WTC11 (cell line): ENCODE measurements around the gene HLCS. TPM values are rescaled to one million over a fixed set of nuclear protein-coding genes. Genes with fewer than 3 reads are reported as not detected.

Experiments
- ATAC-seq: fragments of 200-7000 bp; cut with Tn5 transposase; 2 replicates; pipeline ENCODE4 v1.10.0; 2021; ENCODE audit warnings: mild to moderate bottlenecking, moderate library complexity
- CTCF ChIA-PET: fragments of 300-600 bp; sonication (Branson Sonifier 250); formaldehyde crosslinking; loops from one replicate; lab custom pipeline; 2021; ENCODE audit warnings: antibody characterized with exemption; lab: Charles Lee
- POLR2A ChIA-PET: fragments of 350-600 bp; sonication (Branson Sonifier 250); formaldehyde crosslinking; loops from one replicate; lab custom pipeline; 2021; ENCODE audit warnings: antibody characterized with exemption; lab: Charles Lee
- DNase-seq: peaks from one replicate; pipeline ENCODE4 v3.0.0; 2021; ENCODE audit warnings: low spot score
- H3K27ac Mint-ChIP-seq: 2 replicates; pipeline ENCODE4 v1.8.0; 2021; ENCODE audit warnings: mixed read lengths
- H3K27me3 Mint-ChIP-seq: 2 replicates; pipeline ENCODE4 v1.8.0; 2021; ENCODE audit warnings: low read depth, mild to moderate bottlenecking, moderate library complexity, mixed read lengths
- H3K36me3 Mint-ChIP-seq: 2 replicates; pipeline ENCODE4 v1.8.0; 2021; ENCODE audit warnings: mixed read lengths
- H3K4me1 Mint-ChIP-seq: 2 replicates; pipeline ENCODE4 v1.8.0; 2022; ENCODE audit warnings: mixed read lengths
- H3K4me3 Mint-ChIP-seq: 2 replicates; pipeline ENCODE4 v1.8.0; 2021; ENCODE audit warnings: mild to moderate bottlenecking, moderate library complexity, mixed read lengths
- H3K9me3 Mint-ChIP-seq: 2 replicates; pipeline ENCODE4 v1.8.0; 2021; ENCODE audit warnings: mixed read lengths
- ATF1 ChIP-seq: sonication (generic); formaldehyde crosslinking; IDR thresholded peaks from 2 replicates; pipeline ENCODE4 v1.8.1; 2023; ENCODE audit warnings: mild to moderate bottlenecking, moderate library complexity, missing genetic modification reagents
- ELF4 ChIP-seq: sonication (generic); formaldehyde crosslinking; IDR thresholded peaks from 2 replicates; pipeline ENCODE4 v1.8.1; 2022; ENCODE audit warnings: low read depth, mild to moderate bottlenecking, moderate library complexity, missing genetic modification reagents
- EMX1 ChIP-seq: fragments of 250-450 bp; sonication (Bioruptor Pico); IDR thresholded peaks from 2 replicates; pipeline ENCODE4 v1.8.0; 2021; ENCODE audit warnings: mild to moderate bottlenecking
- FOXJ3 ChIP-seq: sonication (generic); formaldehyde crosslinking; IDR thresholded peaks from 2 replicates; pipeline ENCODE4 v1.9.0; 2021; ENCODE audit warnings: missing genetic modification reagents, mild to moderate bottlenecking, borderline replicate concordance
- FOXK1 ChIP-seq: sonication (generic); formaldehyde crosslinking; IDR thresholded peaks from 2 replicates; pipeline ENCODE4 v1.8.0; 2022; ENCODE audit warnings: mild to moderate bottlenecking, moderate library complexity, missing genetic modification reagents
- JAZF1 ChIP-seq: fragments of 250-450 bp; sonication (Bioruptor Pico); IDR thresholded peaks from 2 replicates; pipeline ENCODE4 v1.9.0; 2021; ENCODE audit warnings: moderate library complexity, mild to moderate bottlenecking, inconsistent platforms
- JUN ChIP-seq: sonication (generic); formaldehyde crosslinking; IDR thresholded peaks from 2 replicates; pipeline ENCODE4 v1.8.0; 2023; ENCODE audit warnings: mild to moderate bottlenecking, missing genetic modification reagents
- KAT7 ChIP-seq: sonication (generic); formaldehyde crosslinking; IDR thresholded peaks from 2 replicates; pipeline ENCODE4 v1.8.1; 2023; ENCODE audit warnings: missing genetic modification reagents, mild to moderate bottlenecking, borderline replicate concordance
- MYBL2 ChIP-seq: sonication (generic); formaldehyde crosslinking; IDR thresholded peaks from 2 replicates; pipeline ENCODE4 v1.8.1; 2023; ENCODE audit warnings: mild to moderate bottlenecking, moderate library complexity, missing genetic modification reagents
- NFATC4 ChIP-seq: fragments of 250-450 bp; sonication (Bioruptor Pico); IDR thresholded peaks from 2 replicates; pipeline ENCODE4 v1.9.0; 2021; ENCODE audit warnings: mild to moderate bottlenecking
- NFYB ChIP-seq: sonication (generic); formaldehyde crosslinking; conservative IDR thresholded peaks from 2 replicates; pipeline ENCODE4 v1.8.0; 2022; ENCODE audit warnings: low read depth, missing genetic modification reagents
- NR2C2 ChIP-seq: sonication (generic); formaldehyde crosslinking; IDR thresholded peaks from 2 replicates; pipeline ENCODE4 v1.8.0; 2022; ENCODE audit warnings: mild to moderate bottlenecking, missing genetic modification reagents
- RELA ChIP-seq: sonication (generic); formaldehyde crosslinking; IDR thresholded peaks from 2 replicates; pipeline ENCODE4 v1.8.1; 2022; ENCODE audit warnings: missing genetic modification reagents, mild to moderate bottlenecking, borderline replicate concordance
- ZNF396 ChIP-seq: fragments of 250-450 bp; sonication (Bioruptor Pico); IDR thresholded peaks from 2 replicates; pipeline ENCODE4 v1.8.0; 2021; ENCODE audit warnings: mild to moderate bottlenecking, moderate library complexity, borderline replicate concordance
- ZNF423 ChIP-seq: fragments of 250-450 bp; sonication (Bioruptor Pico); IDR thresholded peaks from 2 replicates; pipeline ENCODE4 v2.1.2; 2022; ENCODE audit warnings: mild to moderate bottlenecking, moderate library complexity
- ZNF671 ChIP-seq: fragments of 250-450 bp; sonication (Bioruptor Pico); IDR thresholded peaks from 2 replicates; pipeline ENCODE4 v1.8.0; 2021; ENCODE audit warnings: mild to moderate bottlenecking
- total RNA-seq: library from RNA; stranded (reverse); gene quantifications from 3 replicates; pipeline ENCODE4 v1.2.3, GENCODE V29; 2021
- TF ChIP-seq, protein P1 (sequence below): fragments of 250-450 bp; sonication (Bioruptor Pico); IDR thresholded peaks from 2 replicates; pipeline ENCODE4 v1.9.0; 2021; ENCODE audit warnings: moderate library complexity, mild to moderate bottlenecking, inconsistent platforms, borderline replicate concordance
- TF ChIP-seq, protein P2 (sequence below): sonication (generic); formaldehyde crosslinking; IDR thresholded peaks from 2 replicates; pipeline ENCODE4 v1.8.0; 2022; ENCODE audit warnings: mild to moderate bottlenecking, missing genetic modification reagents
- TF ChIP-seq, protein P3 (sequence below): sonication (generic); formaldehyde crosslinking; IDR thresholded peaks from 2 replicates; pipeline ENCODE4 v1.8.1; 2022; ENCODE audit warnings: low read depth, missing genetic modification reagents, borderline replicate concordance
- TF ChIP-seq, protein P4 (sequence below): fragments of 250-450 bp; sonication (Bioruptor Pico); IDR thresholded peaks from 2 replicates; pipeline ENCODE4 v1.8.0; 2021; ENCODE audit warnings: mild to moderate bottlenecking
- TF ChIP-seq, protein P5 (sequence below): sonication (generic); formaldehyde crosslinking; IDR thresholded peaks from 2 replicates; pipeline ENCODE4 v1.8.0; 2022; ENCODE audit warnings: mild to moderate bottlenecking, missing genetic modification reagents
- TF ChIP-seq, protein P6 (sequence below): sonication (generic); formaldehyde crosslinking; IDR thresholded peaks from 2 replicates; pipeline ENCODE4 v1.8.0; 2022; ENCODE audit warnings: mild to moderate bottlenecking, missing genetic modification reagents
- TF ChIP-seq, protein P7 (sequence below): sonication (generic); formaldehyde crosslinking; IDR thresholded peaks from 2 replicates; pipeline ENCODE4 v1.8.0; 2022; ENCODE audit warnings: mild to moderate bottlenecking, missing genetic modification reagents
- TF ChIP-seq, protein P8 (sequence below): sonication (generic); formaldehyde crosslinking; IDR thresholded peaks from 2 replicates; pipeline ENCODE4 v1.8.1; 2022; ENCODE audit warnings: low read depth, mild to moderate bottlenecking, moderate library complexity, missing genetic modification reagents, borderline replicate concordance

The HLCS gene
- total RNA-seq, 1 experiment from 2014 or later, result 9.3 TPM

DNA sequence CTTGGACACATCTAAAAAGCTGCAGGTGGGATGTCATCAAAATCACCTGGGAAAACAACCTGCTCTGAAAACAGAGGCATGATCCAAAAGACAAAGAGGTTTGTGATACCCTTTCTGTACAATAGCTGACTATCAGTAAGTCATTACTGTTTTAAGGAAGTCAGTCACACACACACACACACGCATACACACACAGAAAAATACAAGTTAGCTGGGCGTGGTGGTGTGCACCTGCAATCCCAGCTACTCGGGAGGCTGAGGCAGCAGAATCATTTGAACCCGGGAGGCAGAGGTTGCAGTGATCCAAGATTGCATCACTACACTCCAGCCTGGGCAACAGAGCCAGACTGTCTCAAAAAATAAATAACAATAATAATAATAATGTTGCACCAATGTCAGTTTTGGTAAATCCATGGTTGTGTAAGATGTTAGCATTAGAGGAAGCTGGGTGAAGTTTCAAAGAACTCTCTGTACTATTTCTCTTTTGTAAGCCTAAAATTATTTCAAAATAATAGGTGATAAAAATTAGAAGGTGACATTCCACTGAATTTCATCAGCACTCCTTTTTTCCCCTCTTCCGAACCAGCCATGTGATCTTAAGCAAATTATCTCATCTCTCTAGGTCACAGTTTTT, 9.9 kb upstream of the HLCS start (continued):
- TF ChIP-seq, protein P1, sequence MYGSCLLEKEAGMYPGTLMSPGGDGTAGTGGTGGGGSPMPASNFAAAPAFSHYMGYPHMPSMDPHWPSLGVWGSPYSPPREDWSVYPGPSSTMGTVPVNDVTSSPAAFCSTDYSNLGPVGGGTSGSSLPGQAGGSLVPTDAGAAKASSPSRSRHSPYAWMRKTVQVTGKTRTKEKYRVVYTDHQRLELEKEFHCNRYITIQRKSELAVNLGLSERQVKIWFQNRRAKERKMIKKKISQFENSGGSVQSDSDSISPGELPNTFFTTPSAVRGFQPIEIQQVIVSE (CRISPR knock-in tag), result no peak
- TF ChIP-seq ZNF671 (CRISPR knock-in tag) (no peak), KAT7 (CRISPR knock-in tag) (no peak), FOXJ3 (CRISPR knock-in tag) (no peak), ATF1 (no peak)
- TF ChIP-seq, protein P2, sequence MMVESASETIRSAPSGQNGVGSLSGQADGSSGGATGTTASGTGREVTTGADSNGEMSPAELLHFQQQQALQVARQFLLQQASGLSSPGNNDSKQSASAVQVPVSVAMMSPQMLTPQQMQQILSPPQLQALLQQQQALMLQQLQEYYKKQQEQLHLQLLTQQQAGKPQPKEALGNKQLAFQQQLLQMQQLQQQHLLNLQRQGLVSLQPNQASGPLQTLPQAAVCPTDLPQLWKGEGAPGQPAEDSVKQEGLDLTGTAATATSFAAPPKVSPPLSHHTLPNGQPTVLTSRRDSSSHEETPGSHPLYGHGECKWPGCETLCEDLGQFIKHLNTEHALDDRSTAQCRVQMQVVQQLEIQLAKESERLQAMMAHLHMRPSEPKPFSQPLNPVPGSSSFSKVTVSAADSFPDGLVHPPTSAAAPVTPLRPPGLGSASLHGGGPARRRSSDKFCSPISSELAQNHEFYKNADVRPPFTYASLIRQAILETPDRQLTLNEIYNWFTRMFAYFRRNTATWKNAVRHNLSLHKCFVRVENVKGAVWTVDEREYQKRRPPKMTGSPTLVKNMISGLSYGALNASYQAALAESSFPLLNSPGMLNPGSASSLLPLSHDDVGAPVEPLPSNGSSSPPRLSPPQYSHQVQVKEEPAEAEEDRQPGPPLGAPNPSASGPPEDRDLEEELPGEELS (CRISPR knock-in tag), result no peak
- TF ChIP-seq, protein P3, sequence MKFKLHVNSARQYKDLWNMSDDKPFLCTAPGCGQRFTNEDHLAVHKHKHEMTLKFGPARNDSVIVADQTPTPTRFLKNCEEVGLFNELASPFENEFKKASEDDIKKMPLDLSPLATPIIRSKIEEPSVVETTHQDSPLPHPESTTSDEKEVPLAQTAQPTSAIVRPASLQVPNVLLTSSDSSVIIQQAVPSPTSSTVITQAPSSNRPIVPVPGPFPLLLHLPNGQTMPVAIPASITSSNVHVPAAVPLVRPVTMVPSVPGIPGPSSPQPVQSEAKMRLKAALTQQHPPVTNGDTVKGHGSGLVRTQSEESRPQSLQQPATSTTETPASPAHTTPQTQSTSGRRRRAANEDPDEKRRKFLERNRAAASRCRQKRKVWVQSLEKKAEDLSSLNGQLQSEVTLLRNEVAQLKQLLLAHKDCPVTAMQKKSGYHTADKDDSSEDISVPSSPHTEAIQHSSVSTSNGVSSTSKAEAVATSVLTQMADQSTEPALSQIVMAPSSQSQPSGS (CRISPR knock-in tag), result no peak

DNA sequence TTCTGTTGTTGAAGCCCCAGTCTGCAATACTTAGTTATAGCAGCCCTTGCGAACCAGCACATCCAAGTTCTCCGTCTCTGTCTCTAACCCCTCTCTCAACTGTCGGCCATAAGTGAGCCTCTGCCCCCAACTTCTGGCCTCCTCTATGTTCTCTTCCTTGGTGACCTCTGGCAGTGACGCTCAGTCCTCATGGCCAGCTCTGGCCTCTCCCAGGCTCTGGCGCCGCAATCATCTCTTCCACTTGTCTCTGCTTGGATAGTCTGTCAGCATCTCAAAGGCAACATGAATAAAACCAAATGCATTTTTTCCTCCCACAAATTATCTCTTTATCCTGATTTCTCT, 8.4 kb upstream of the HLCS start:
- TF ChIP-seq RELA (CRISPR knock-in tag) (no peak), NFATC4 (no peak), NR2C2 (CRISPR knock-in tag) (no peak), MYBL2 (CRISPR knock-in tag) (no peak), ZNF396 (CRISPR knock-in tag) (no peak), ELF4 (CRISPR knock-in tag) (no peak), JAZF1 (CRISPR knock-in tag) (no peak), EMX1 (CRISPR knock-in tag) (no peak), ZNF423 (CRISPR knock-in tag) (no peak), JUN (CRISPR knock-in tag) (no peak), FOXJ3 (CRISPR knock-in tag) (no peak), NFYB (CRISPR knock-in tag) (no peak), FOXK1 (CRISPR knock-in tag) (no peak)
- TF ChIP-seq, protein P4, sequence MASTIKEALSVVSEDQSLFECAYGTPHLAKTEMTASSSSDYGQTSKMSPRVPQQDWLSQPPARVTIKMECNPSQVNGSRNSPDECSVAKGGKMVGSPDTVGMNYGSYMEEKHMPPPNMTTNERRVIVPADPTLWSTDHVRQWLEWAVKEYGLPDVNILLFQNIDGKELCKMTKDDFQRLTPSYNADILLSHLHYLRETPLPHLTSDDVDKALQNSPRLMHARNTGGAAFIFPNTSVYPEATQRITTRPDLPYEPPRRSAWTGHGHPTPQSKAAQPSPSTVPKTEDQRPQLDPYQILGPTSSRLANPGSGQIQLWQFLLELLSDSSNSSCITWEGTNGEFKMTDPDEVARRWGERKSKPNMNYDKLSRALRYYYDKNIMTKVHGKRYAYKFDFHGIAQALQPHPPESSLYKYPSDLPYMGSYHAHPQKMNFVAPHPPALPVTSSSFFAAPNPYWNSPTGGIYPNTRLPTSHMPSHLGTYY (CRISPR knock-in tag), result no peak
- TF ChIP-seq, protein P5, sequence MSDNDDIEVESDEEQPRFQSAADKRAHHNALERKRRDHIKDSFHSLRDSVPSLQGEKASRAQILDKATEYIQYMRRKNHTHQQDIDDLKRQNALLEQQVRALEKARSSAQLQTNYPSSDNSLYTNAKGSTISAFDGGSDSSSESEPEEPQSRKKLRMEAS (CRISPR knock-in tag), result no peak
- TF ChIP-seq, protein P6, sequence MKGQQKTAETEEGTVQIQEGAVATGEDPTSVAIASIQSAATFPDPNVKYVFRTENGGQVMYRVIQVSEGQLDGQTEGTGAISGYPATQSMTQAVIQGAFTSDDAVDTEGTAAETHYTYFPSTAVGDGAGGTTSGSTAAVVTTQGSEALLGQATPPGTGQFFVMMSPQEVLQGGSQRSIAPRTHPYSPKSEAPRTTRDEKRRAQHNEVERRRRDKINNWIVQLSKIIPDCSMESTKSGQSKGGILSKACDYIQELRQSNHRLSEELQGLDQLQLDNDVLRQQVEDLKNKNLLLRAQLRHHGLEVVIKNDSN, result no peak
- TF ChIP-seq, protein P1 (CRISPR knock-in tag), result no peak
- TF ChIP-seq, protein P7, sequence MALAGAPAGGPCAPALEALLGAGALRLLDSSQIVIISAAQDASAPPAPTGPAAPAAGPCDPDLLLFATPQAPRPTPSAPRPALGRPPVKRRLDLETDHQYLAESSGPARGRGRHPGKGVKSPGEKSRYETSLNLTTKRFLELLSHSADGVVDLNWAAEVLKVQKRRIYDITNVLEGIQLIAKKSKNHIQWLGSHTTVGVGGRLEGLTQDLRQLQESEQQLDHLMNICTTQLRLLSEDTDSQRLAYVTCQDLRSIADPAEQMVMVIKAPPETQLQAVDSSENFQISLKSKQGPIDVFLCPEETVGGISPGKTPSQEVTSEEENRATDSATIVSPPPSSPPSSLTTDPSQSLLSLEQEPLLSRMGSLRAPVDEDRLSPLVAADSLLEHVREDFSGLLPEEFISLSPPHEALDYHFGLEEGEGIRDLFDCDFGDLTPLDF (CRISPR knock-in tag), result no peak
- TF ChIP-seq, protein P8, sequence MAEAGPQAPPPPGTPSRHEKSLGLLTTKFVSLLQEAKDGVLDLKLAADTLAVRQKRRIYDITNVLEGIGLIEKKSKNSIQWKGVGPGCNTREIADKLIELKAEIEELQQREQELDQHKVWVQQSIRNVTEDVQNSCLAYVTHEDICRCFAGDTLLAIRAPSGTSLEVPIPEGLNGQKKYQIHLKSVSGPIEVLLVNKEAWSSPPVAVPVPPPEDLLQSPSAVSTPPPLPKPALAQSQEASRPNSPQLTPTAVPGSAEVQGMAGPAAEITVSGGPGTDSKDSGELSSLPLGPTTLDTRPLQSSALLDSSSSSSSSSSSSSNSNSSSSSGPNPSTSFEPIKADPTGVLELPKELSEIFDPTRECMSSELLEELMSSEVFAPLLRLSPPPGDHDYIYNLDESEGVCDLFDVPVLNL (CRISPR knock-in tag), result no peak
- Mint-ChIP-seq H3K36me3 (no peaks in the 10 kb centered on the region), H3K9me3 (no peaks in the 10 kb centered on the region), H3K4me3 (no peak overlapping the region), H3K27ac (no peak overlapping the region), H3K27me3 (peaks cover 7% of the 10 kb centered on the region), H3K4me1 (peaks cover 11% of the 10 kb centered on the region)
- CTCF ChIA-PET, result interaction anchor here (0.6 kb wide), 1 partner anchor 337 kb away, joined by 8 read pairs; no protein-coding TSS in a partner anchor
- POLR2A ChIA-PET, result no interaction called here
- DNase-seq (no peak), ATAC-seq (no peak)
